K562 (cell line): Measurements from ENCODE around the gene COPS6. TPM values are rescaled to one million over a fixed set of nuclear protein-coding genes. Genes with fewer than 3 reads are reported as not detected.

ENCODE experiments used
- AFF4 ChIP-seq: sonication (generic); formaldehyde crosslinking; IDR thresholded peaks from 2 replicates; pipeline ENCODE4 v1.8.0; 2023; ENCODE audit warnings: mild to moderate bottlenecking, missing genetic modification reagents
- GABPB2 ChIP-seq: fragments of 250-450 bp; sonication (Bioruptor Pico); conservative IDR thresholded peaks from 2 replicates; pipeline ENCODE4 v1.5.1; 2021; ENCODE audit warnings: mild to moderate bottlenecking
- MYNN ChIP-seq, 2 experiments: sonication (generic); formaldehyde crosslinking in 1 of 2; IDR thresholded peaks; 2 replicates each; pipeline versions ENCODE4 v1.5.0 to v1.6.1; 2016 to 2020; ENCODE audit warnings: antibody characterized with exemption in 1 of 2, missing genetic modification reagents in 1 of 2
- SMAD4 ChIP-seq: fragments of 250-450 bp; sonication (Bioruptor Pico); conservative IDR thresholded peaks from 2 replicates; pipeline ENCODE4 v1.8.0; 2021; ENCODE audit warnings: inconsistent platforms, mild to moderate bottlenecking, moderate library complexity
- ZNF12 ChIP-seq: sonication (generic); formaldehyde crosslinking; IDR thresholded peaks from 2 replicates; pipeline ENCODE4 v1.4.0; 2020; ENCODE audit warnings: mild to moderate bottlenecking, missing genetic modification reagents
- ZNF3 ChIP-seq: fragments of 250-450 bp; sonication (Bioruptor Pico); IDR thresholded peaks from 2 replicates; pipeline ENCODE4 v1.5.0; 2021; ENCODE audit warnings: mild to moderate bottlenecking, moderate library complexity
- ZNF449 ChIP-seq: fragments of 250-450 bp; sonication (Bioruptor Pico); IDR thresholded peaks from 2 replicates; pipeline ENCODE4 v1.8.0; 2022; ENCODE audit warnings: moderate library complexity, mild to moderate bottlenecking, inconsistent platforms
- polyA plus RNA-seq, 8 experiments: library from polyadenylated mRNA; depleted of rRNA in 4 of 8; stranded (reverse) in 5 of 8; unstranded in 3 of 8; fragments of >200 nt; fragmentation: Nextera tagmentation in 2 of 8; fragmentation: Illumina TruSeq in 1 of 8; extraction: Ambion mirVana in 2 of 8; extraction: Trizol in 1 of 8; gene quantifications; 2 replicates each; pipeline versions ENCODE4 v1.2.1 to v1.2.3, GENCODE V29; 2011 to 2014; ENCODE audit warnings: inconsistent platforms in 1 of 8, missing spikeins in 1 of 8
- total RNA-seq, 7 experiments: library from RNA; depleted of rRNA in 6 of 7; stranded (reverse); fragments of >200 nt in 6 of 7; fragmentation: Illumina TruSeq in 2 of 7; extraction: Trizol in 2 of 7; gene quantifications; 2 replicates each; pipeline versions ENCODE4 v1.2.1 to v1.2.3, GENCODE V29; 2011 to 2021; ENCODE audit warnings: low replicate concordance in 1 of 7
- TF ChIP-seq, protein P1 (sequence below), 2 experiments: fragments of 450-650 bp in 1 of 2; sonication (generic) in 1 of 2; formaldehyde crosslinking in 1 of 2; IDR thresholded peaks; 2 replicates each; pipeline versions ENCODE4 v1.7.1 to v1.9.0; 2016 to 2022; ENCODE audit warnings: inconsistent platforms in 1 of 2, mild to moderate bottlenecking in 1 of 2, missing genetic modification reagents in 1 of 2
- TF ChIP-seq, protein P2 (sequence below): sonication (generic); formaldehyde crosslinking; IDR thresholded peaks from 2 replicates; pipeline ENCODE4 v1.8.1; 2023; ENCODE audit warnings: mild to moderate bottlenecking, missing genetic modification reagents

The COPS6 gene
- total and polyA plus RNA-seq, 9 of the 15 experiments (the other 6 are each of a cell fraction or from before 2014, with no cell fraction given): 63.0 to 331 (median 168) TPM

GRCh38 chr7:100119072-100119969 lies 30.6 kb downstream of the COPS6 start, which contains the start of the genes CNPY4 and TAF6 (continued):
- TF ChIP-seq, protein P1, sequence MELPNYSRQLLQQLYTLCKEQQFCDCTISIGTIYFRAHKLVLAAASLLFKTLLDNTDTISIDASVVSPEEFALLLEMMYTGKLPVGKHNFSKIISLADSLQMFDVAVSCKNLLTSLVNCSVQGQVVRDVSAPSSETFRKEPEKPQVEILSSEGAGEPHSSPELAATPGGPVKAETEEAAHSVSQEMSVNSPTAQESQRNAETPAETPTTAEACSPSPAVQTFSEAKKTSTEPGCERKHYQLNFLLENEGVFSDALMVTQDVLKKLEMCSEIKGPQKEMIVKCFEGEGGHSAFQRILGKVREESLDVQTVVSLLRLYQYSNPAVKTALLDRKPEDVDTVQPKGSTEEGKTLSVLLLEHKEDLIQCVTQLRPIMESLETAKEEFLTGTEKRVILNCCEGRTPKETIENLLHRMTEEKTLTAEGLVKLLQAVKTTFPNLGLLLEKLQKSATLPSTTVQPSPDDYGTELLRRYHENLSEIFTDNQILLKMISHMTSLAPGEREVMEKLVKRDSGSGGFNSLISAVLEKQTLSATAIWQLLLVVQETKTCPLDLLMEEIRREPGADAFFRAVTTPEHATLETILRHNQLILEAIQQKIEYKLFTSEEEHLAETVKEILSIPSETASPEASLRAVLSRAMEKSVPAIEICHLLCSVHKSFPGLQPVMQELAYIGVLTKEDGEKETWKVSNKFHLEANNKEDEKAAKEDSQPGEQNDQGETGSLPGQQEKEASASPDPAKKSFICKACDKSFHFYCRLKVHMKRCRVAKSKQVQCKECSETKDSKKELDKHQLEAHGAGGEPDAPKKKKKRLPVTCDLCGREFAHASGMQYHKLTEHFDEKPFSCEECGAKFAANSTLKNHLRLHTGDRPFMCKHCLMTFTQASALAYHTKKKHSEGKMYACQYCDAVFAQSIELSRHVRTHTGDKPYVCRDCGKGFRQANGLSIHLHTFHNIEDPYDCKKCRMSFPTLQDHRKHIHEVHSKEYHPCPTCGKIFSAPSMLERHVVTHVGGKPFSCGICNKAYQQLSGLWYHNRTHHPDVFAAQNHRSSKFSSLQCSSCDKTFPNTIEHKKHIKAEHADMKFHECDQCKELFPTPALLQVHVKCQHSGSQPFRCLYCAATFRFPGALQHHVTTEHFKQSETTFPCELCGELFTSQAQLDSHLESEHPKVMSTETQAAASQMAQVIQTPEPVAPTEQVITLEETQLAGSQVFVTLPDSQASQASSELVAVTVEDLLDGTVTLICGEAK (IDR thresholded peaks at IDR 0.05): peak; percentile 51
- TF ChIP-seq, protein P1 (CRISPR knock-in tag; IDR thresholded peaks at IDR 0.05): no peak
- TF ChIP-seq, protein P2, sequence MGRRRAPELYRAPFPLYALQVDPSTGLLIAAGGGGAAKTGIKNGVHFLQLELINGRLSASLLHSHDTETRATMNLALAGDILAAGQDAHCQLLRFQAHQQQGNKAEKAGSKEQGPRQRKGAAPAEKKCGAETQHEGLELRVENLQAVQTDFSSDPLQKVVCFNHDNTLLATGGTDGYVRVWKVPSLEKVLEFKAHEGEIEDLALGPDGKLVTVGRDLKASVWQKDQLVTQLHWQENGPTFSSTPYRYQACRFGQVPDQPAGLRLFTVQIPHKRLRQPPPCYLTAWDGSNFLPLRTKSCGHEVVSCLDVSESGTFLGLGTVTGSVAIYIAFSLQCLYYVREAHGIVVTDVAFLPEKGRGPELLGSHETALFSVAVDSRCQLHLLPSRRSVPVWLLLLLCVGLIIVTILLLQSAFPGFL: peak; percentile 98
- TF ChIP-seq ZNF449 (CRISPR knock-in tag) (no peak), ZNF12 (0 out of 2 replicates have a peak, but pooled peaks have one; percentile 10), GABPB2 (CRISPR knock-in tag) (no peak), SMAD4 (CRISPR knock-in tag) (peak; percentile 75; the same call in 1 of the 2 replicates), MYNN (IDR thresholded peaks at IDR 0.05) (no peak), MYNN (CRISPR knock-in tag; IDR thresholded peaks at IDR 0.05) (no peak), AFF4 (CRISPR knock-in tag) (peak; percentile 84), ZNF3 (no peak)
